AG04449 (cell line): ENCODE data around the gene SERPINH1.

Source experiments
- CTCF ChIA-PET: fragments of 350-600 bp; formaldehyde crosslinking; extraction: SDS; loops from one replicate; lab custom pipeline; 2021; ENCODE audit warnings: antibody characterized with exemption; lab: Yijun Ruan, JAX
- POLR2A ChIA-PET: fragments of 400-600, 350-600 bp; formaldehyde crosslinking; extraction: SDS; loops from one replicate; lab custom pipeline; 2020; ENCODE audit warnings: antibody characterized with exemption, inconsistent platforms; lab: Yijun Ruan, JAX
- DNase-seq: peaks from one replicate; pipeline ENCODE4 v3.0.0-alpha.2; 2010; ENCODE audit warnings: low read depth, low spot score
- H3K4me3 ChIP-seq: 2 replicates; pipeline ENCODE4 v1.5.1; 2011; ENCODE audit warnings: low read depth, mild to moderate bottlenecking, control low read depth, low read length
- TF ChIP-seq, protein P1 (sequence below): IDR thresholded peaks from one replicate; pipeline ENCODE4 v1.5.1; 2011; ENCODE audit warnings: mild to moderate bottlenecking, moderate library complexity, low read length, control low read depth, inconsistent platforms; ENCODE audit not compliant: insufficient read depth; ENCODE audit errors: missing control alignments

The SERPINH1 gene

DNA sequence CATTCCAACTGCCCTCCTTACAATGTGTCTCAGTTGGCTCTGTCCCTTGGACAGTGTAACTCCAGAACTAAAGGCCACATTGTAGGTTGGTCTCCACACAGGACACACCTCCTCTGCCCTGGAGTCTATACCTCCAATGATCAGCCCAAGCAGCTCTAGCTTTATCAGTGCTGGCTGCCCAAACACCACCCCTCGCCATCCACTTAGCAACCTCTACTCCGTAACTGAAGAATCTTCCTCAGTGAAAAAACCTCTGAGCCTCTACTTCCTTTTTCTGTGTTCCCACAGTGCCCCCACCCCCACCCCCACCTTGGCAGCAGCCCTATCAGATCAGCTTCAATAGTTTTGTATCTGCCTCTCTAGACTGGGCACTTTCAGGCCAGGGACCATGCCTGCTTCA lies 33.4 kb downstream of the SERPINH1 start:
- TF ChIP-seq, protein P1, sequence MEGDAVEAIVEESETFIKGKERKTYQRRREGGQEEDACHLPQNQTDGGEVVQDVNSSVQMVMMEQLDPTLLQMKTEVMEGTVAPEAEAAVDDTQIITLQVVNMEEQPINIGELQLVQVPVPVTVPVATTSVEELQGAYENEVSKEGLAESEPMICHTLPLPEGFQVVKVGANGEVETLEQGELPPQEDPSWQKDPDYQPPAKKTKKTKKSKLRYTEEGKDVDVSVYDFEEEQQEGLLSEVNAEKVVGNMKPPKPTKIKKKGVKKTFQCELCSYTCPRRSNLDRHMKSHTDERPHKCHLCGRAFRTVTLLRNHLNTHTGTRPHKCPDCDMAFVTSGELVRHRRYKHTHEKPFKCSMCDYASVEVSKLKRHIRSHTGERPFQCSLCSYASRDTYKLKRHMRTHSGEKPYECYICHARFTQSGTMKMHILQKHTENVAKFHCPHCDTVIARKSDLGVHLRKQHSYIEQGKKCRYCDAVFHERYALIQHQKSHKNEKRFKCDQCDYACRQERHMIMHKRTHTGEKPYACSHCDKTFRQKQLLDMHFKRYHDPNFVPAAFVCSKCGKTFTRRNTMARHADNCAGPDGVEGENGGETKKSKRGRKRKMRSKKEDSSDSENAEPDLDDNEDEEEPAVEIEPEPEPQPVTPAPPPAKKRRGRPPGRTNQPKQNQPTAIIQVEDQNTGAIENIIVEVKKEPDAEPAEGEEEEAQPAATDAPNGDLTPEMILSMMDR = no peak
- DNase-seq = no peak
- ChIA-PET CTCF (interaction anchor here (1.1 to 2.6 kb wide), 5 partner anchors 9 to 69 kb away, joined by 3 to 14 read pairs (median 5); no protein-coding TSS in a partner anchor), POLR2A (no interaction called here)
- H3K4me3 ChIP-seq = no peak overlapping the region

DNA sequence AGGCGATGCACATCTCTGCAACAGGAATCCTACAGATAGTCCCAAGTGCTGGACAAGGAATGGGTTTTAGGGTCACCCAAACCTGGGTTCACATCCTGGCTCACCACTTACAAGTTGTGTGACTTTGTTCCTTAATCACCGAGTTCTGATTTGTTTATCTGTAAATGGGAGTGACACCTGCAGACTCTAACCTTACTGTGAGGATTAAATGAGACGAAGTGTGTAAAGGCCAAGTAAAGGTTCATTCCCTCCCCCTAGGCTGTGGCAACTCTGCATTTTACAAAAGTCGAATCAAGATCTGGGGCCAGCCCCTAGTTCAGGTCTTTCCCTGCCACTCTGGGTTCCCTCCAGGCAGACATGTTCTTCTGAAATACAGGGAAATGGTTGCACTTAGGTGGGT lies 34.9 kb downstream of the SERPINH1 start:
- H3K4me3 ChIP-seq = no peak overlapping the region
- TF ChIP-seq, protein P1 = no peak
- ChIA-PET POLR2A (no interaction called here), CTCF (interaction anchor here (0.9 to 2.5 kb wide), 10 partner anchors 11 to 109 kb away, joined by 3 to 12 read pairs (median 4); no protein-coding TSS in a partner anchor)
- no peak for DNase-seq

DNA sequence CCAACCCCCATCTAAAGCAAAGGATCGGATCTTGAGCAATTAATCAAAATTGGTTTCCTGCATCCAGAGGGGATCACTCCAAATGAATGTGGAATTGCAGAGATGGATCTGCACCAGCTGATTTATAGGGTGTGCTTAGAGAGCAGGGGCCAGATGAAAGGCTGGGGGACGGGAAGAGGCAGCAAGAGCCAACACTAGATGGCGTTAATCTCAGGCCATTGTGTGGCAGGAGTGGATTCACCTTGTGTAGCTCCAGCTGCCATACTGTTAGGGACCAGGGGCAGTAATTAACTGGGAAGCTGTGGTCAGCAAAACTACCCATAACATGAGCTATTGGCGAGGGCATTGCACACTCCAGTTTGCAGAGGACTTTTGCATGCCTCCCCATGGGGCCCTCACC lies 35.6 kb downstream of the SERPINH1 start:
- TF ChIP-seq, protein P1 = peak; percentile 66
- DNase-seq = no peak
- ChIA-PET CTCF (interaction anchor here (0.6 to 3.1 kb wide), 26 partner anchors 8 to 271 kb away, joined by 3 to 21 read pairs (median 3); no protein-coding TSS in a partner anchor), POLR2A (no interaction called here)
- H3K4me3 ChIP-seq = no peak overlapping the region

DNA sequence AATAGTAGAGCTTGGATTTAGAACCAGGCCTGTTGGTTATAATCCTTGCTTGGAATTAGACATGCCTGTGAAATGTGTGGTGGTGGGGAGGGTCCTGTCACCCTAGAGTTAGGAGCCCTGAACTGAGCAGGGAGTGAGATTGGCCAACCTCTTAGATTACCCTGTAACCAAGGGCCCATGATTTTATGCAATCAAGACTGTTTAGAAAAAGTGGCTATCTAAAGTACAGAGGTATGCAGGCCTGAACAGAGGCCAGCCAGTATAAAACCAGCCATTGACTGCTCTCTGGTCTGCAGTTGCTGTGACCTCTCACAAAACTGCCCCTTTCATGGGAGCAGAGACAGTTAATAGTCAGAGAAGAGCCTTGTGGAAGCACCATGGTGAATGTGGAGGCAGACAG lies 36.2 kb downstream of the SERPINH1 start:
- ChIA-PET POLR2A (no interaction called here), CTCF (interaction anchor here (0.6 to 3.1 kb wide), 28 partner anchors 9 to 271 kb away, joined by 3 to 21 read pairs (median 3); partner anchors contain the start of gene MAP6)
- DNase-seq = no peak
- TF ChIP-seq, protein P1 = no peak
- no peak overlapping the region for H3K4me3 ChIP-seq

DNA sequence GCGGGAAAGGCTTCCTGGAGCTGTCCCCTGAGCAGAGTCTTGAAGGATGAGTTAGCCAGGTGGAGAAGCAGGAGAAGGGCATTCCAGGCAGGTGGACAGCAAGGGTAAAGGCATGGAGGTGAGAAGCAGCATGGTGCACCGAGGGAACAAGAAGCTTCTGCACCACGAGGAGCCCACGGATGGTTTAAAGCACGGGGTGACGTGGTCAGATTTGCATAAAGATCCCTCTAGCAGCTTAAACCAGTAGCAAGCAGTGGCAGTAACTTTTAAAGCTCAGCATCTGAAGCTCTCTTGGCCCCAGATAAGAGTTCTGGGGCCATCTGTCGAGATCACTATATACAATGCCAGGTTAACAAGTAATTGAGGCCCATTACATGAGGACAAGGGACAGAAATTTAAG lies 36.8 kb downstream of the SERPINH1 start:
- TF ChIP-seq, protein P1 = no peak
- no peak overlapping the region for H3K4me3 ChIP-seq
- DNase-seq = no peak
- POLR2A ChIA-PET = no interaction called here
- CTCF ChIA-PET = interaction anchor here (0.7 to 3.1 kb wide), 14 partner anchors 8 to 203 kb away, joined by 3 to 21 read pairs (median 3); partner anchors contain the start of gene MAP6

DNA sequence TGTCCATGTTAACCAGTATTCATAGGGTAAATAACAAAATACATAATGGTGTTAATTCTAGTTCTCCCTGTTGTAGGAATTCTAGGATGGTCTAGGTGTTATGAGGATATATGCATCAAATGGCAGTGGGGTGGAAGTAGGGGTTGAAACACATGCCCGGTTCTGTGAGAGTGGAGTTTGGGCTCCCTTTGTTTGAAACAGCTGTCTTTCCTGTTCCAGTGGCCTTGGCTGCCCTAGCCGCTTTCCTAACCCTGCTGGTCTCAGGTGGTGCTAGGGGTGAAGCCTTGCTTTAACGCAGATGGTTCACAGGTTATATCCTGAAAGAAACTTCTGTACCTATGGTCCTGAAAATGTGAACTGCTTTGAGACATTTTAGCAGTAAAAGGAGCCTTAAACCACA lies 38.3 kb downstream of the SERPINH1 start:
- no peak for DNase-seq
- CTCF ChIA-PET = interaction anchor here (1.6 to 3.1 kb wide), 3 partner anchors 9 to 105 kb away, joined by 5 to 21 read pairs (median 5); no protein-coding TSS in a partner anchor

More for the DNA sequence above, 38.3 kb downstream of the SERPINH1 start:
- H3K4me3 ChIP-seq = no peak overlapping the region
- POLR2A ChIA-PET = no interaction called here
- TF ChIP-seq, protein P1 = no peak
